HepG2 (cell line): Measurements from ENCODE around the gene NPDC1. TPM values are rescaled to one million over a fixed set of nuclear protein-coding genes. Genes with fewer than 3 reads are reported as not detected.

Experiments used
- AFF4 ChIP-seq: sonication (generic); formaldehyde crosslinking; IDR thresholded peaks from 2 replicates; pipeline ENCODE4 v1.4.0; 2020; ENCODE audit warnings: missing genetic modification reagents
- BCL3 ChIP-seq: sonication (generic); formaldehyde crosslinking; IDR thresholded peaks from 2 replicates; pipeline ENCODE4 v1.5.1; 2020; ENCODE audit warnings: mild to moderate bottlenecking, missing genetic modification reagents, moderate library complexity
- BORCS8-MEF2B ChIP-seq: sonication (generic); formaldehyde crosslinking; IDR thresholded peaks from 2 replicates; pipeline ENCODE4 v1.8.0; 2022; ENCODE audit warnings: mild to moderate bottlenecking, missing genetic modification reagents
- GMEB1 ChIP-seq: sonication (generic); formaldehyde crosslinking; IDR thresholded peaks from 2 replicates; pipeline ENCODE4 v1.5.1; 2020; ENCODE audit warnings: missing genetic modification reagents, mild to moderate bottlenecking, borderline replicate concordance
- KDM6A ChIP-seq: IDR thresholded peaks from 2 replicates; pipeline ENCODE4 v1.6.1; 2016; ENCODE audit warnings: low read depth
- MAX ChIP-seq: IDR thresholded peaks from 2 replicates; pipeline ENCODE4 v1.6.1; 2012; ENCODE audit warnings: inconsistent platforms
- NFAT5 ChIP-seq: sonication (generic); formaldehyde crosslinking; IDR thresholded peaks from 2 replicates; pipeline ENCODE4 v1.4.0; 2020; ENCODE audit warnings: missing genetic modification reagents
- PTBP1 ChIP-seq: fragments of 200-400 bp; formaldehyde crosslinking; IDR thresholded peaks from 2 replicates; pipeline ENCODE4 v1.6.1; 2018; ENCODE audit warnings: low read length, low read depth; ENCODE audit not compliant: poor library complexity, severe bottlenecking
- ZNF260 ChIP-seq: sonication (generic); formaldehyde crosslinking; IDR thresholded peaks from 2 replicates; pipeline ENCODE4 v1.4.0; 2020; ENCODE audit warnings: missing genetic modification reagents, low read depth, mild to moderate bottlenecking, borderline replicate concordance
- ZNF274 ChIP-seq: sonication (generic); formaldehyde crosslinking; IDR thresholded peaks from 2 replicates; pipeline ENCODE4 v1.5.1; 2020; ENCODE audit warnings: mild to moderate bottlenecking, missing genetic modification reagents
- ZNF572 ChIP-seq: sonication (generic); formaldehyde crosslinking; IDR thresholded peaks from 2 replicates; pipeline ENCODE4 v1.5.1; 2020; ENCODE audit warnings: mild to moderate bottlenecking, missing genetic modification reagents
- ZNF777 ChIP-seq: sonication (generic); formaldehyde crosslinking; IDR thresholded peaks from 2 replicates; pipeline ENCODE4 v1.4.0; 2020; ENCODE audit warnings: missing genetic modification reagents
- polyA plus RNA-seq, 8 experiments: library from polyadenylated mRNA; depleted of rRNA in 3 of 8; stranded (reverse) in 7 of 8; unstranded in 1 of 8; fragments of >200 nt; fragmentation: Illumina TruSeq in 4 of 8; extraction: Trizol in 4 of 8; gene quantifications; 2 replicates each; pipeline versions ENCODE4 v1.2.1 to v1.2.3, GENCODE V29; 2011 to 2016; ENCODE audit warnings: low read depth in 4 of 8, missing spikeins in 1 of 8, mixed read lengths in 1 of 8; ENCODE audit not compliant: insufficient read depth in 1 of 8
- total RNA-seq, 5 experiments: library from RNA; depleted of rRNA; stranded (reverse); fragments of >200 nt; fragmentation: Illumina TruSeq; extraction: Trizol; gene quantifications; 2 replicates each; pipeline ENCODE4 v1.2.3, GENCODE V29; 2016; ENCODE audit warnings: low read depth in 1 of 5
- TF ChIP-seq, protein P1 (sequence below): sonication (generic); formaldehyde crosslinking; IDR thresholded peaks from 2 replicates; pipeline ENCODE4 v1.4.0; 2020; ENCODE audit warnings: missing genetic modification reagents

Gene NPDC1
- total and polyA plus RNA-seq, 2 of the 13 experiments (the other 11 are each of a cell fraction or from before 2014, with no cell fraction given): 0.84 to 5.4 TPM

DNA sequence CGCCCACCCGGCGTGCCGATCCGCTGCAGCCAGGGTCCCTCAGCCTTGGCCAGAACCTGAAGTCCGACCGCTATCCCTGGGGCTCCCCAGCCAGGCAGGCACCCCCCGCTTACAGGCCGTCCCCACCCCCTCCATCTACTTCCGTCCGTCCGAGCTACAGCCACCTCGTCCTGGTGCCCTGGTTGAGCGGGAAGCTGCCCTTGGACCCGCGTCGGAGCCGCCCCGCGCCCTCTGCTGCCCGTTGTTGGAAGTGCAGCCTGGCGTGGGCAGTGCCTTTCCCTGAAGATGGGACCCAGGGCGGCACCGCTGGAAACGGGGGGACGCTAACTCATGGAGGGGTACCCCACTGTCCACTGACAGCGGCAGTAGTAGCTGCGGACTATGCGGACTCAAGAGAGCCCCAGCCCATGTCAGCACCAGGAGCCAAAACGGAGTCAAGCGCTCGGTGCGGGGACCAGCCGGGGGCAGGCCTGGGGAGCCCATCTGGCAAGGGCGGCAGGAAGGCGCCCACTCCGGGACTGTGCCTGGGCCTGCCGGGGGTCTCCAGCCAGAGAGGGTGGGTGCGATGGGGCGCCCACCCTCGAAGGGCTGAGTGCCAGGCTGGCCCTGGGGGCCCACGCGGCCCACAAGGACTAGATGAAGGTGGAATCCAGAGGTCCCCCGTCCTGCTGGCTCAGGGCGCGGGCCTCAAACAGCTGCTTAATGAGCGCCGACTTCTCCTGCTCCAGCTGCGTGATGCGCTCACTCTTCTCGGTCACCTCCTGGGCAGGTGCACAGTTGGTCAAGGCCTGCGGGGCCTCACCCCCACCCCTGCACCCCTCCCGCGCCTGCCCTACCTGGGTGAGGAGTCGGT, 18.3 kb upstream of the NPDC1 start (continued):
- TF ChIP-seq NFAT5 (CRISPR knock-in tag) (no peak), KDM6A (CRISPR knock-in tag) (no peak), PTBP1 (no peak), ZNF274 (CRISPR knock-in tag) (0 out of 2 replicates have a peak, but pooled peaks have one; percentile 44), BCL3 (0 out of 2 replicates have a peak, but pooled peaks have one; percentile 51), GMEB1 (CRISPR knock-in tag) (peak; percentile 31; the same call in 1 of the 2 replicates), BORCS8-MEF2B (CRISPR knock-in tag) (peak; percentile 66; the same call in 1 of the 2 replicates), AFF4 (CRISPR knock-in tag) (no peak), ZNF572 (CRISPR knock-in tag) (no peak), ZNF777 (CRISPR knock-in tag) (peak; percentile 74), MAX (peak; percentile 76; the same call in 1 of the 2 replicates), ZNF260 (CRISPR knock-in tag) (no peak)
- TF ChIP-seq, protein P1, sequence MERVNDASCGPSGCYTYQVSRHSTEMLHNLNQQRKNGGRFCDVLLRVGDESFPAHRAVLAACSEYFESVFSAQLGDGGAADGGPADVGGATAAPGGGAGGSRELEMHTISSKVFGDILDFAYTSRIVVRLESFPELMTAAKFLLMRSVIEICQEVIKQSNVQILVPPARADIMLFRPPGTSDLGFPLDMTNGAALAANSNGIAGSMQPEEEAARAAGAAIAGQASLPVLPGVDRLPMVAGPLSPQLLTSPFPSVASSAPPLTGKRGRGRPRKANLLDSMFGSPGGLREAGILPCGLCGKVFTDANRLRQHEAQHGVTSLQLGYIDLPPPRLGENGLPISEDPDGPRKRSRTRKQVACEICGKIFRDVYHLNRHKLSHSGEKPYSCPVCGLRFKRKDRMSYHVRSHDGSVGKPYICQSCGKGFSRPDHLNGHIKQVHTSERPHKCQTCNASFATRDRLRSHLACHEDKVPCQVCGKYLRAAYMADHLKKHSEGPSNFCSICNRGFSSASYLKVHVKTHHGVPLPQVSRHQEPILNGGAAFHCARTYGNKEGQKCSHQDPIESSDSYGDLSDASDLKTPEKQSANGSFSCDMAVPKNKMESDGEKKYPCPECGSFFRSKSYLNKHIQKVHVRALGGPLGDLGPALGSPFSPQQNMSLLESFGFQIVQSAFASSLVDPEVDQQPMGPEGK: peak; percentile 27
